ENCODE results near the gene LDLRAD3. TPM values are rescaled to one million over a fixed set of nuclear protein-coding genes. Genes with fewer than 3 reads are reported as not detected.

Gene LDLRAD3
- total RNA-seq, 2 experiments from 2014 or later, result 0.21 to 0.27 TPM

- ChIA-PET CTCF (no interaction called here), POLR2A (no interaction called here)
Measured at GRCh38 chr11:36216061-36216615, 272.3 kb downstream of the LDLRAD3 start.

GRCh38 chr11:36218283-36218921 lies 274.5 kb downstream of the LDLRAD3 start:
- ChIA-PET POLR2A (no interaction called here), CTCF (no interaction called here)

- POLR2A ChIA-PET, result no interaction called here
- CTCF ChIA-PET, result no interaction called here
Measured at GRCh38 chr11:36219996-36220395, 276.1 kb downstream of the LDLRAD3 start.

- CTCF ChIA-PET, result interaction anchor here (0.6 kb wide), 1 partner anchor 757 kb away, joined by 6 read pairs; no protein-coding TSS in a partner anchor
- POLR2A ChIA-PET, result no interaction called here
Measured at GRCh38 chr11:36222831-36223635, 279.2 kb downstream of the LDLRAD3 start.

GRCh38 chr11:36224209-36224882 lies 280.5 kb downstream of the LDLRAD3 start:
- ChIA-PET CTCF (interaction anchor here (0.6 kb wide), 1 partner anchor 381 kb away, joined by 4 read pairs; no protein-coding TSS in a partner anchor), POLR2A (no interaction called here)

- POLR2A ChIA-PET, result no interaction called here
- CTCF ChIA-PET, result no interaction called here
Measured at GRCh38 chr11:36227044-36227443, 283.2 kb downstream of the LDLRAD3 start.

GRCh38 chr11:36228689-36229088 lies 284.8 kb downstream of the LDLRAD3 start:
- CTCF ChIA-PET, result no interaction called here
- POLR2A ChIA-PET, result no interaction called here

GRCh38 chr11:36229091-36229705 lies 285.3 kb downstream of the LDLRAD3 start:
- ChIA-PET CTCF (no interaction called here), POLR2A (no interaction called here)

GRCh38 chr11:36230779-36231699 lies 287.2 kb downstream of the LDLRAD3 start:
- POLR2A ChIA-PET, result no interaction called here
- CTCF ChIA-PET, result no interaction called here

- ChIA-PET POLR2A (no interaction called here), CTCF (interaction anchor here (0.7 kb wide), 1 partner anchor 225 kb away, joined by 3 read pairs; no protein-coding TSS in a partner anchor)
Measured at GRCh38 chr11:36233204-36233603, 289.3 kb downstream of the LDLRAD3 start.

GRCh38 chr11:36234825-36235224 lies 291.0 kb downstream of the LDLRAD3 start:
- POLR2A ChIA-PET, result no interaction called here
- CTCF ChIA-PET, result no interaction called here

GRCh38 chr11:36235750-36236149 lies 291.9 kb downstream of the LDLRAD3 start:
- CTCF ChIA-PET, result interaction anchor here (0.6 kb wide), 1 partner anchor 414 kb away, joined by 3 read pairs; no protein-coding TSS in a partner anchor
- POLR2A ChIA-PET, result no interaction called here

GRCh38 chr11:36237391-36237790 lies 293.5 kb downstream of the LDLRAD3 start:
- POLR2A ChIA-PET, result no interaction called here
- CTCF ChIA-PET, result no interaction called here

- ChIA-PET POLR2A (no interaction called here), CTCF (no interaction called here)
Measured at GRCh38 chr11:36238036-36238631, 294.3 kb downstream of the LDLRAD3 start.

- CTCF ChIA-PET, result no interaction called here
Measured at GRCh38 chr11:36238881-36239280, 295.0 kb downstream of the LDLRAD3 start.

GRCh38 chr11:36239636-36240035 lies 295.8 kb downstream of the LDLRAD3 start:
- ChIA-PET CTCF (no interaction called here), POLR2A (interaction anchor here (0.7 kb wide), 1 partner anchor 196 kb away, joined by 15 read pairs; no protein-coding TSS in a partner anchor)

More at GRCh38 chr11:36238881-36239280, 295.0 kb downstream of the LDLRAD3 start:
- POLR2A ChIA-PET, result no interaction called here

GRCh38 chr11:36240173-36240572 lies 296.3 kb downstream of the LDLRAD3 start:
- POLR2A ChIA-PET, result no interaction called here
- CTCF ChIA-PET, result no interaction called here

- ChIA-PET POLR2A (no interaction called here), CTCF (no interaction called here)
Measured at GRCh38 chr11:36240801-36241200, 296.9 kb downstream of the LDLRAD3 start.

GRCh38 chr11:36241497-36241896 lies 297.6 kb downstream of the LDLRAD3 start:
- POLR2A ChIA-PET, result no interaction called here
- CTCF ChIA-PET, result interaction anchor here (0.6 to 1.0 kb wide), 2 partner anchors 10 to 735 kb away, joined by 3 read pairs; no protein-coding TSS in a partner anchor
